NCI-H345 treated with DMSO at 0.1 percent for 48 hours (cell line): Measurements from ENCODE around the gene ZNF768.
"Not testable (repeated sequence)": the region's sequence is repeated elsewhere in the genome, so short reads cannot be mapped to it uniquely, and the experiment has no call there.

ENCODE experiments used
- DNase-seq: peaks from one replicate; lab custom pipeline; 2025; ENCODE audit not compliant: unreplicated experiment; lab: John Stamatoyannopoulos, UW

The ZNF768 gene

DNA sequence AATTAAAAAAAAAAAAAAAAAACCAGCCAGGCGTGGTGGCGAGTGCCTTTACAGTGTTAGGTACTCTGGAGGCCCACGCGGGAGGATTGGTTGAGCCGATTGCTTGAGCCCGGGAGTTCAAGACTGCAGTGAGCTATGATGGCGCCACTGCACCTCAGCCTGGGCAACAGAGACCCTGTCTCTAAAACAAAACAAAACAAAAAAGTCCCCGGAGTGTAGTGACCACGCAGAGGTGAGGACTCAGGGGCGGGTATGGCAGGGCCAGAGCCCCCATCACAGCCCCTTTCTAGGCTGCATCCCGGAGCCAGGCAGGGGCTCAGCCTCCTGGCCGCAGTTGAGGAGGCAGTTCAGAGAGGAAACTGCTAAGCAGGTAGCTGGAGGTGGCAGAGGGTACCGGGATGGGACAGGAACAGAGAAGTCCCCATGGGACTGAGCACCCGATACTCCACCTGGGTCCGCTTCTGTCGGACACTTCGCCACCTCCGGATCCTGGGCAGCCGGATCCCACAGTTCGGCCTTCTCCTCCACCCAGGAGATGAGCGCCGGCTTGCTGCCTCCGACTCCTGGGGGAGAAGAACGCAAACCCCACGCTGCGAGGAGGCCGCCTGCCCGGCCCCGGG, 7.5 kb upstream of the ZNF768 start:
- no peak for DNase-seq

DNA sequence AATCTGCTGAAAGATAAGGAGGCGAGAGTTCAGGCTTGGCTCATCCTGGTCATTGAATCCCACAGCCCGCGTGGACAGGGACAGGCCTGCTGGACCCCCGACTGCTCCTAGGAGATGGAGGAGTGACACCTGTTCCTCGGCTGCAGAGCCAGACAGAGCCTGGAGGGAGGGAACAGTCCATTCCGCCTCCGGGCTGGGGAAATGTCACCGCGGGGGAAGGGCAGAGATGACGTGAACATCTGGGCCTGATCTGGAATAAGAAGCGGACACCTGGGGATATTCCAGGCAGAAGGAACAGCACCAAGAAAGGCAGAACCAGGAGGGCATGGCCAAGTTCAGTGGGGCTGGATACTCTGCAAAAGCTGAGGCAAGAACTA, 6.8 kb upstream of the ZNF768 start:
- no peak for DNase-seq

GRCh38 chr16:30532285-30533145, 6.1 kb upstream of the ZNF768 start:
- DNase-seq = no peak

DNA sequence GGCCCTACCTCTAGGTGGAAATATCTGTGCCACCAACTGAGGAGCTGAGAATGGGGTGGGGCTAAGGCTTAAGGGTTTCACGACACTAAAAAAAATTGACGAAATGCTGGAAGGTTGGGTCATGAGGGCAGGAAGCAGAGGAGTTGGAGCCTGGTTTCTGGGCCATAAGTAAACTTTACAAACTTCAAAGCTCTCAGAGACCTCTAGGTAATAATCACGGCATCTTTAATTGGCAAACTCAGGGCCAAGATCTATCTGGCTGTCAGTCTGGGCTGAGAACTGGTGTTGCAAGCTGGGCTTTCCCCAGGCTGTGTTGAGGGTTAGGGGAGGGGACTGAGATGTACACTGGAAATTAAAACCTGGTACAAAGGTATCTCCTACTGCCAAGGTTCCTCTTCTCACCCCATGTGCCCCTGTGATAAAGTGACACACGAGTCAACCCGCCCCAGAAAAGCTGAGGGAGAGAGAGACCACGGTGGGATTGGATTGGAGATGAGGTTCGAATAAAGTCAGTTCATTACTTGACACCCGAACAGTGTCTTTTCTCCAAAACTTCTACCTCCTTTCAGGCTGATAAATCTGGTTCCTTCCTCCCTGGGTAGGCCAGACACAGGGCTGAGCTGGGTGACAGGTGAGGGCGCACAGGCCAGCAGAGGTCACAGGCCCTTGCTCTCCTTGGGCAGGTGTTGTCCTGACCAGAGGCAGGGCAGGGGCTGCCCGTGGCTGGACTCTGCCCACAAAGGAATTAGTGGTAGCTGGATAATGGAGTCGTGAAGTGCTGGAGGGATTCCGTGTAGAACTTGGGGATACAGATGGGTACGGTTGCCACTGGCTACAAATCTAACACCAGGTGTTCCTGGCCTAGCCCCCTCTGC, 4.0 kb upstream of the ZNF768 start:
- DNase-seq = no peak

DNA sequence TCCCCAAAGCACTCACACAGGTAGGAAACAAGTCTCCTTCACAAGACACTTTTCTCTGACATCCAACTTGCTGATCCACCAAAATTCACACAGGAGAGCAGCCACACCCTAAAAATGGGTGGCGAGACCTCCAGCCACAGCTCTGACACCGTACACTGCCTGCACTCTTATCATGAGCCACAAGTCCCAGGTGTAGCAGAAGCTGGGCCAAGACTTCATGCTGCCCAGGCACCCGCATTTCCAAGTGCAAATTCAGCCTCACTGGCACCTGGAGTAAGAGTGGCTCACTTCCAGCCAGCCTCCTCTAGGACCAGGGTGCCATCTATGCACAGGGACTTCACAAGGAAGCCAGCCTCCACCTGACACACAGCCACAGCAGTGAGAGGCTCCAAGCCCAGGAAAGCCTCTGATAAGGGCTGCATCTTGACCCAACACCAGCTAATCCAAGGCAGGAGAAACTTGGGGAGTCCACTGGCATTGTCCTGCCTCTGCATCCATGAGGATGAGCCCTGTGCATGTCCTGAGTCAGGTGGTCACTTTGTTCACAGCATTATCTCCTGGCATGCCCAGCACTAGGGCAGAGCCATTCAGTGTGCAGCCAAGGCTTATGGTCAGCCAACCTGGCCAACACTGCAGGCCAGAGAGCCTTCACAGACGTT, 2.6 kb upstream of the ZNF768 start:
- DNase-seq = no peak

GRCh38 chr16:30527635-30528178, 1.3 kb upstream of the ZNF768 start:
- DNase-seq = no peak

- peak; percentile 98 for DNase-seq
Measured at GRCh38 chr16:30526823-30527634, 663 bp upstream of the ZNF768 start.

DNA sequence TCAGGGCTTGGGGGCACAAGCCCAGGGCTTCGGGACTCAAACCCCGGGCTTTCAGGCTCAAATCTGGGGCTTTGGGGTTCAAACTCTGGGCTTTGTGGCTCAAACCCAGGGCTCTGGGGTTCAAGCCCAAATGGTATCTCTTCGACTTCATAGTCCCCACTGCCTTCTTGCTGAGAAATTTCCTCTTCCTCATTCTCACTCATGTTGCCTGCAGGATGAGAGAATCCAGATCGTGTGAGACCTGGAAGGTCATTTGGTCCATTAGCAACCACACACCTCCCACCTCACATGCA, 576 bp downstream of the ZNF768 start:
- DNase-seq = no peak

- no peak for DNase-seq
Measured at GRCh38 chr16:30524575-30525568, 1.5 kb downstream of the ZNF768 start.

DNA sequence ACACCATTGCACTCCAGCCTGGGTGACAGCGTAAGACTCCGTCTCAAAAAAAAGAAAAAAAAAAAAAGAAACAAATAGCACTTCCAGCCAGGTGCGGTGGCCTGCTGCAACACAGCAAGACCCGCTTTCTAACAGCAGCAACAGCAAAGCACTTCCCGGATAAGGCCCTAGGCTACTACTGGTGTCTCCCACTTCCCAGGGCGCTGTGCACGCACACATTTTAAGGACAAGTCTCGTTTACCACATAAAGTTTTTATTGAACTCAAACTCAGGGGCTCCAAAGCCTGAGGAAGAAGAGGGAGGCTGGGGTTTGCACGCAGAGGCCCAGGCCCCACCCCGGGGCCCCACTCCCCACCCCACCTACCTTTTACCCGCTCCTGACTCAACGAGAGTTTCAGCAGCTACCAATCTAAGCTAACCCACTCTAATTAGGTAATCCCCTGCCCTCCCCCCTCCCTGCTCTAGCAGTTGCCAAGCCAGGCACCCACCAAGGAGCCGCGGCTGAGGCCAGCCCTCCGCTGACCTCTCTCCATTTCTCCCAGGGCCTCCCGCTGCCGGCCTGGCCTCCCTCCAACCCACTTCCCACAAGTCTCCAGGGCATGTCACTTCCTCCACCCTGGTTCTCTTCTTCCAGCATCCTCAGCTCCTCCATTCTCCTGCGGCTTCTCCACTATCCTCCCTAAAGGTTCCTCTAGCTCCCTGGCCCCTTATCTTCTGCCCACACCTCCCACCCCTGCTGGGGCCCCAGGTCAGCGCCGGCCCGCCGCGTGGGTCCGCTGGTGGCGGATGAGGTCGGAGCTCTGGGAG, 2.4 kb downstream of the ZNF768 start:
- DNase-seq = no peak

DNA sequence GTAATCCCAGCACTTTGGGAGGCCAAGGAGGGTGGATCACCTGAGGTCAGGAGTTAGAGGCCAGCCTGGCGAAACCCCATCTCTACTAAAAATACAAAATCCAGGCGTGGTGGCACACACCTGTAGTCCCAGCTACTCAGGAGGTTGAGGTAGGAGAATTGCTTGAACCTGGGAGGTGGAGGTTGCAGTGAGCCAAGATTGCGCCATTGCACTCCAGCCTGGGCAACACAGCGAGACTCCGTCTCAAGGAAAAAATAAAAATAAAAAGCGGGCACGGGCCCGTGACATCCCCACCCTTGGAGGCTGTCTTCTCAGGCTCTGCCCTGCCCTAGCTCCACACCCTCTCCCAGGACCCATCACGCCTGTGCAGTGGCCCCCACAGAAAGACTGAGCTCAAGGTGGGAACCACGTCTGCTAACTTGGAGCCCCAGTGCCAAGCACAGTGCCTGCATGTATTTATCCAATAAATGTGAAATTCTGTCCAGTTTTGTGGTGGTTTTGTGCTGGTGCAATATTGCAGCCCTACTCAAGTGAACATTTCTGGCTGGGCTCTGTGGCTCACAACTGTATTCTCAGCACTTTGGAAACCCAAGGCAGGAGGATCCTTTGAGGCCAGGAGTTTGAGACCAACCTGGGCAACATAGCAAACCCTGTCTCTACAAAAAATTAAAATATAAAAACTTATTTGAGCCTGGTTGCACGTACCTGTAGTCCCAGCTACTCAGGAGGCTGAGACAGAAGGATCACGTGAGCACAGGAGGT, 3.5 kb downstream of the ZNF768 start:
- DNase-seq = not testable (repeated sequence)

DNA sequence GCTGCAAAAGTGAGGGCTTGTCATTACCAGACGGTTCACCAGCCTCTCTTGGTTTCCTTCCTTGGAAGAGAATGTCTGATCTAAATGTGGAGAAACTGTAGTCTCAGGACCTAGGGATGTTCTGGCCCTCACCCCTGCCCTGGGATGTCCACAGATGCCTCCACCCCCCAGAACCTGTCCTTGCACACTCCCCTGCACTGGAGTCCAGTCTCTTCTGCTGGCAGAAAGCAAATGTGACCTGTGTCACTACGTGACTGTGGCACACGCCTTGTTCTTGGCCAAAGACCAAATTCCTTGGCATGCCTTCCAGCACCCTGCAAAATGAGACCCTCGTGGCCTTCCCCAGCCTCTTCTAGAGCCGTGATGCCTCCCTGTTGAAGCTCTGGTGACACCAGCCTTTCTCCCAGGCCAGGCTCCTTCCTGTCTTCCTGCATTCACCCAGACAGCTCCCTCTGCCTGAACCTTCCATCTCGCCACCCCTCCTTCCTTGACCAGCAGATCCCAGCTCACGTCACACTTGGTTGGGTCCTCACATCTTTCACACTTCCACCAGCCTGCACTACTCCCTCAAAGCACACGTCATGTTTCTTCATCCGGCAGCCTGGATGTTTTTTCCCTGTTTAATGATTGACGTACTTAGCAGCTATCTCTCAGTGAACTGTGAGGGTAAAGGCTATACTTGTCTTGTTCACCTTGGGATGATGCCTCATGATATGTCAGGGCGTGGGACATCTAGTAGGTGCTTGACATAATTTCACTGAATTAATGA, 4.3 kb downstream of the ZNF768 start:
- DNase-seq = no peak

DNA sequence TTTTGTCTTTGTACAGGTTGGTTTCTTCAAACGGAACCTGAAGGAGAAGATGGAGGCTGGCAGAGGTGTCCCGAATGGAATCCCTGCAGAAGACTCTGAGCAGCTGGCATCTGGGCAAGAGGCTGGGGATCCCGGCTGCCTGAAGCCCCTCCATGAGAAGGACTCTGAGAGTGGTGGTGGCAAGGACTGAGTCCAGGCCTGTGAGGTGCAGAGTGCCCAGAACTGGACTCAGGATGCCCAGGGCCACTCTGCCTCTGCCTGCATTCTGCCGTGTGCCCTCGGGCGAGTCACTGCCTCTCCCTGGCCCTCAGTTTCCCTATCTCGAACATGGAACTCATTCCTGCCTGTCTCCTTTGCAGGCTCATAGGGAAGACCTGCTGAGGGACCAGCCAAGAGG, 4.9 kb downstream of the ZNF768 start:
- DNase-seq = no peak

DNA sequence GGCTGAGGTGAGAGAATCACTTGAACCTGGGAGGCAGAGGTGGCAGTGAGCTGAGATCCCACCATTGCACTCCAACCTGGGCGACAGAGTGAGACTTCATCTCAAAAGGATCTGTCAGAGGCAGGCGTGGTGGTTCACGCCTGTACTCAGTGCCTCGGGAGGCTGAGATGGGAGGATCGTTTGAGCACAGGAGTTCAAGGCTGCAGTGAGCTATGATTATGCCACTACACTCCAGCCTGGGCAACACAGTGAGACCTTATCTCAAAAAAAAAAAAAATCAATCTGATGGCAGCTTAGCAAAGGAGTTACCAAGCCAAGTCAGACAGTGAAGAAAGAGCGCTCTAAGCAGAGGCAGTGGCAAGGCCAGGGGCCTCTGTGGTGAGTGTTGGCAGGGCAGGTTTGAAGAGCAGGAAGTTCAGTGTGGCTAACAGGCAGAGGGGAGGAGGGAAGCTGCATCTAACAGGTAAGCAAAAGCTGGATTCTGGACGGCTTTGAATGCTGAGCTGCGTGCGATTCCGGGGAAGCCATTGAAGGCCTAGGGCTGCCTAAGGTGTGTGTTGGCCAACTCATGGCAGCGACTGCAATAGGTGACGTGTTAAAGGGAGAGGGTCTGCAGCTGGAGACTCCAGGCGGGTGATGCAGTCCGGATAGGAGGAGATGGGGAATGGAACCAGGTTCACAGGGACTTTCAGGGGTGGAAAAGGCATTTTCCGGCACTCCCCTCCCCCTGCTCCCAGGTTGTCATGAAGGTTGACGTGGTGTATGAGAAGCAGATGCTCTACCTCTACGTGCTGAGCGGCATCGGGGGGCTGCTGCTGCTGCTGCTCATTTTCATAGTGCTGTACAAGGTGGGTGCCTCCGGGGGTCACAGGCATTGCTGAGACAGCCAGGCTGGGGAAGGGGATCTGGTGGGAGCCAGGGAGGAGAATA, 7.0 kb downstream of the ZNF768 start:
- DNase-seq = no peak

GRCh38 chr16:30518552-30518951, 7.8 kb downstream of the ZNF768 start:
- no peak for DNase-seq

DNA sequence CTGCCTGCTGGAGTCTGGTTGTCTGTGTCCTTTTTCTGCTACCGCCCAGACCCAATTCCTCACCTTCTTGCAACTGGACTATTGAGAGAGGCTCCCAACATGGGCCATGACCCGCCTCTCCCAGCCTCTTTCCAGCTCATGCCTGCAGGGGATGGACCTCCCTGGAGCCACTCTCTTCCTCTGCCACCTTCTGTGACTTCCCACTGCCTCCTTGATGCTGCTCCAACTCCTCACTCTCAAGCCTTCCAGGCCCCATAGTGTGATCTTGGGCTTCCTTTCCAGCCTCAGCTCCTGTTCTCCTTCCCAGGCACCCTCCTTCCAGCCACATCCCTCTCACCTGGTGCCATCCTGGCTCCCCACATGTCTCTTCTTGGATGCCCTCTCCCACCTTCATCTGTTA, 11.1 kb downstream of the ZNF768 start:
- no peak for DNase-seq
